Measurements from ENCODE around the gene TYW1B.
"Not testable (repeated sequence)": the region's sequence is repeated elsewhere in the genome, so short reads cannot be mapped to it uniquely, and the experiment has no call there.

Gene TYW1B, protein sequence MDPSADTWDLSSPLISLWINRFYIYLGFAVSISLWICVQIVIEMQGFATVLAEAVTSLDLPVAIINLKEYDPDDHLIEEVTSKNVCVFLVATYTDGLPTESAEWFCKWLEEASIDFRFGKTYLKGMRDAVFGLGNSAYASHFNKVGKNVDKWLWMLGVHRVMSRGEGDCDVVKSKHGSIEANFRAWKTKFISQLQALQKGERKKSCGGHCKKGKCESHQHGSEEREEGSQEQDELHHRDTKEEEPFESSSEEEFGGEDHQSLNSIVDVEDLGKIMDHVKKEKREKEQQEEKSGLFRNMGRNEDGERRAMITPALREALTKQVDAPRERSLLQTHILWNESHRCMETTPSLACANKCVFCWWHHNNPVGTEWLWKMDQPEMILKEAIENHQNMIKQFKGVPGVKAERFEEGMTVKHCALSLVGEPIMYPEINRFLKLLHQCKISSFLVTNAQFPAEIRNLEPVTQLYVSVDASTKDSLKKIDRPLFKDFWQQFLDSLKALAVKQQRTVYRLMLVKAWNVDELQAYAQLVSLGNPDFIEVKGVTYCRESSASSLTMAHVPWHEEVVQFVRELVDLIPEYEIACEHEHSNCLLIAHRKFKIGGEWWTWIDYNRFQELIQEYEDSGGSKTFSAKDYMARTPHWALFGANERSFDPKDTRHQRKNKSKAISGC

GRCh38 chr7:72827839-72828591 lies at the start of gene TYW1B:
TSS of gene TYW1B (minus strand) at chr7:72828200. CDS start at chr7:72828075, 125 bp downstream.
- H3K4me3 ChIP-seq (ENCODE audit: low read depth, low read length) = peak within 1 kb of the TSS; percentile 68
- DNase-seq (ENCODE audit: low read depth) = peak; percentile 98

GRCh38 chr7:72867591-72867990 lies 39.6 kb upstream of the TYW1B start:
- not testable (repeated sequence) for H3K4me3 ChIP-seq (ENCODE audit: low read depth, low read length); DNase-seq (ENCODE audit: low read depth)

DNA sequence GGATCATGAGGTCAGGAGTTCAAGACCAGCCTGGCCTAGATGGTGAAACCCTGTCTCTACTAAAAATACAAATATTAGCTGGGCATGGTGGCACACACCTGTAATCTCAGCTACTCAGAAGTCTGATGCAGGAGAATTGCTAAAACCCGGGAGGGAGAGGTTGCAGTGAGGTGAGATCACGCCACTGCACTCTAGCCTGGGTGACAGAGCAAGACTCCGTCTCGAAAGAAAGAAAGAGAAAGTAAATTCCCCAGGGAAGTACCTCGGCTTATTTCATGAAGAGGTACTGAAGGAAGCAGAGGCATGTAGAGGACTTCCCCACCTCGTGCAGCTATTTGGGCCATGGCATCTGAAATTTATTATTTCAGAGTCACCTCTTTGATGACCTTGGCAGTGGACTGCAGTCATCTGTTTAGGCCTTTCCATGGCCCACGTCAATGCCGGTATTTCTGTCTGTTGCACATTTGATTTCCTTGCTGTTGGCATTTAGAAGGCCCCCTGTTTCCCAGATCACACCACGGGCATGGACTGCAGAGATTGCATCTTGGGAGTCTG lies 30.9 kb upstream of the TYW1B start:
- DNase-seq (ENCODE audit: low read depth); H3K4me3 ChIP-seq (ENCODE audit: low read depth, low read length): not testable (repeated sequence)

DNA sequence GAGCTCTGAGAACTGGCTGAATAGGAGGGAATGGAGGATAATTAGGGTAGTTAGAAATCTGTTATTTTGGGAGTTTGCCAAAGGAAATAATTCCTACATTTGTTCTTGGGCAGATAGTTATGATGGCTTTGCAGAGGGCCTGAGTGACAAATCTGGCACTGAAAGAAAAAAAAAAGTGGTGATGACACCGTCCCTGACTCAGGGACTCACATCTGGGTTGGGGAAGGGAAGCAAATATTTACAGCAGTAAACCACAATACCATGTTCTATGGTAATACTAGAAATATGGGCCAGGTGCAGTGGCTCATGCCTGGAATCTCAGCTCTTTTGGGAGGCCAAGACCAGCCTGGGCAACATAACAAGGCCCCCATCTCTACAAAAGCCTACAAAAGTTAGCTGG lies 29.9 kb upstream of the TYW1B start:
- DNase-seq (ENCODE audit: low read depth); H3K4me3 ChIP-seq (ENCODE audit: low read depth, low read length): not testable (repeated sequence)

GRCh38 chr7:72855261-72855660 lies 27.3 kb upstream of the TYW1B start:
- H3K4me3 ChIP-seq (ENCODE audit: low read depth, low read length); DNase-seq (ENCODE audit: low read depth): not testable (repeated sequence)

DNA sequence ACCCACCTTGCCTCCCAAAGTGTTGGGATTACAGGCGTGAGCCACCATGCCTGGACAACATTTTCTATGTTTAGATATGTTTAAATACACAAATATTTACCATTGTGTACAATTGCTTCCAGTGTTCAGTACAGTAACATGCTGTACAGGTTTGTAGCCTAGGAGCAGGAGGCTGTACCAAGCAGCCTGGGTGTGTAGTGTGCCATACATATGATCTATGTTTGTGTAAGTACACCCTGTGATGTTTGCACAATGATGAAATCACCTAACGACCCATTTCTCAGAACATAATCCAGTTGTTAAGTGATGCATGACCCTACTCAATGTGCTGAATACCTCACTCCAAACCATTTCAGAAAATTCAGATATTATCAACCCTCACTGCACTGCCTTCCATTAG lies 24.9 kb upstream of the TYW1B start:
- not testable (repeated sequence) for H3K4me3 ChIP-seq (ENCODE audit: low read depth, low read length); DNase-seq (ENCODE audit: low read depth)

- DNase-seq (ENCODE audit: low read depth); H3K4me3 ChIP-seq (ENCODE audit: low read depth, low read length): not testable (repeated sequence)
These were observed 22.7 kb upstream of the TYW1B start for GRCh38 chr7:72850746-72851145.

- H3K4me3 ChIP-seq (ENCODE audit: low read depth, low read length); DNase-seq (ENCODE audit: low read depth): not testable (repeated sequence)
These were observed 16.1 kb upstream of the TYW1B start for GRCh38 chr7:72844146-72844545.

DNA sequence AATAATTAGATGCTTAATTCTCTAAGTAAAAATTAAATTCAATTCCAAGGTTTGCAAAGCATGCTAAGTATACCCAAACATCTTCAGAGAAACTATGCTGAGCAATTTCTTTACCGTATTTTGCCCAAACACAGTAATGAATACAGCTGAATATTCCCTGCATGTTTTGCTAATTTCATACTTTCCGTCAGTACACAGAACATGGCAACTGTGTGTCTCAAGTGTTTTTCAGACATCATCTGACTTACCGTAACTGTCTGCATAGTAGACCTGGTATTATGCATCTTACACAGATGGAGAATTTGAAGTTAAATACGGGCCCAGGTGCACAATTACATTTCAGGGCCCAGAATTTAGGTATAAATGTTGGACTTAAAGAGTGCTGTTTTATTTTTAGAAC lies 15.2 kb upstream of the TYW1B start:
- DNase-seq (ENCODE audit: low read depth); H3K4me3 ChIP-seq (ENCODE audit: low read depth, low read length): not testable (repeated sequence)

- not testable (repeated sequence) for DNase-seq (ENCODE audit: low read depth); H3K4me3 ChIP-seq (ENCODE audit: low read depth, low read length)
These were observed 13.0 kb upstream of the TYW1B start for GRCh38 chr7:72840966-72841511.

- not testable (repeated sequence) for H3K4me3 ChIP-seq (ENCODE audit: low read depth, low read length); DNase-seq (ENCODE audit: low read depth)
These were observed 10.3 kb upstream of the TYW1B start for GRCh38 chr7:72838315-72838714.

GRCh38 chr7:72837291-72837690 lies 9.3 kb upstream of the TYW1B start:
- not testable (repeated sequence) for DNase-seq (ENCODE audit: low read depth); H3K4me3 ChIP-seq (ENCODE audit: low read depth, low read length)

DNA sequence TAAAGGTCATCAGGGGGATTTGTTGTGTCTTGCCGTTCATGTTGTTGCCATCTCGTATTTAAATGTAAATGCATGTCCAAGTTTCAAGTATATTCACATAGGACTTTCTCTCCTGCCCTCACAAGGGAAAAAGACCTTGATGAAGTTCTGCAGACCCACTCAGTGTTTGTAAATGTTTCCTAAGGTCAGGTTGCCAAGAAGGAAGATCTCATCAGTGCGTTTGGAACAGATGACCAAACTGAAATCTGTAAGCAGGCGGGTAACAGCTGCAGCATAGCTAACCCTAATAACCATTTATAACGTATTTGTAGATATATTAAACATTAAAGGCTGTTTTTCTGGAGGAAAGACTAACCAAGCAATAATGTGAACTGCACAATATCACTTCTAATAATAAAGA lies 2.6 kb upstream of the TYW1B start:
- H3K4me3 ChIP-seq (ENCODE audit: low read depth, low read length) = peak overlapping the region; percentile 72
- peak; percentile 22 for DNase-seq (ENCODE audit: low read depth)

Measured in choroid plexus epithelial cell (primary cell).